Stimulated activated memory B cell treated with anti-CD40 and anti-IgM and Interleukin-4, amounts not matched to agents 10 μg/mL and 1 μg/mL and 100 μg/mL, for 72 hours (primary cell): ENCODE data around the gene TRMO.

Source experiments
- ATAC-seq: fragments of 150-1000 bp; cut with Tn5 transposase; 2 replicates; pipeline ENCODE4 v1.10.0; 2021
- H3K27ac Mint-ChIP-seq: one replicate; pipeline ENCODE4 v1.8.0; 2022; ENCODE audit warnings: mild to moderate bottlenecking, mixed read lengths
- H3K27me3 Mint-ChIP-seq: one replicate; pipeline ENCODE4 v1.8.0; 2022; ENCODE audit warnings: mixed read lengths
- H3K36me3 Mint-ChIP-seq: one replicate; pipeline ENCODE4 v1.8.0; 2022; ENCODE audit warnings: mixed read lengths
- H3K4me1 Mint-ChIP-seq: one replicate; pipeline ENCODE4 v1.8.0; 2022; ENCODE audit warnings: mixed read lengths
- H3K4me3 Mint-ChIP-seq: one replicate; pipeline ENCODE4 v1.8.0; 2022; ENCODE audit warnings: mild to moderate bottlenecking, moderate library complexity, mixed read lengths
- H3K9me3 Mint-ChIP-seq: one replicate; pipeline ENCODE4 v1.8.0; 2022; ENCODE audit warnings: mixed read lengths

The TRMO gene

GRCh38 chr9:97866300-97866699 lies 56.0 kb downstream of the TRMO start:
- H3K27me3 Mint-ChIP-seq = peaks cover 16% of the 10 kb centered on the region
- peaks cover 29% of the 10 kb centered on the region for H3K36me3 Mint-ChIP-seq
- H3K27ac Mint-ChIP-seq = no peak overlapping the region
- peaks cover 10% of the 10 kb centered on the region for H3K4me1 Mint-ChIP-seq
- no peak for ATAC-seq
- peaks cover 16% of the 10 kb centered on the region for H3K9me3 Mint-ChIP-seq
- H3K4me3 Mint-ChIP-seq = no peak overlapping the region

GRCh38 chr9:97864396-97864795 lies 57.9 kb downstream of the TRMO start:
- peaks cover 16% of the 10 kb centered on the region for H3K9me3 Mint-ChIP-seq
- no peak overlapping the region for H3K4me3 Mint-ChIP-seq
- H3K36me3 Mint-ChIP-seq = peaks cover 29% of the 10 kb centered on the region
- H3K27ac Mint-ChIP-seq = no peak overlapping the region
- no peak for ATAC-seq
- peaks cover 10% of the 10 kb centered on the region for H3K4me1 Mint-ChIP-seq
- H3K27me3 Mint-ChIP-seq = peaks cover 35% of the 10 kb centered on the region

GRCh38 chr9:97863314-97863713 lies 59.0 kb downstream of the TRMO start:
- H3K4me1 Mint-ChIP-seq = peaks cover 10% of the 10 kb centered on the region
- peaks cover 24% of the 10 kb centered on the region for H3K36me3 Mint-ChIP-seq
- H3K27ac Mint-ChIP-seq = no peak overlapping the region
- no peak for ATAC-seq
- no peak overlapping the region for H3K4me3 Mint-ChIP-seq
- peaks cover 16% of the 10 kb centered on the region for H3K9me3 Mint-ChIP-seq
- H3K27me3 Mint-ChIP-seq = peaks cover 46% of the 10 kb centered on the region

DNA sequence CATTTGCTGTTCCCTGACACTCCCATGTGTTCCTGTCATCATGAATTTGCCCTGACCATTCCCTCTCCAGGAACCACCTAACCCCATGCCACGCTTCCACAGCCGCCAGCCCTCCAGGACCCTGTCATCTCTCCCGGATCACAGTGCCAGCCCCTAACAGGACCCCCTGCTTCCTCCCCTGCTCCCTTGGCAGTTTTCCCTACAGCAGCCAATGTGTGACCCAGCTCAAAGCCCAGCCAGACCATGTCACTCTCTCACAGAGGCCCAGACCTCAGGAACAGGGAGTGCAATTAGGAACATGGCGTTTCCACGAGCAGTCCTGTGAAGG lies 61.2 kb downstream of the TRMO start:
- Mint-ChIP-seq H3K27me3 (peaks cover 68% of the 10 kb centered on the region), H3K4me1 (peaks cover 6% of the 10 kb centered on the region), H3K36me3 (peaks cover 13% of the 10 kb centered on the region), H3K27ac (no peak overlapping the region), H3K4me3 (no peak overlapping the region), H3K9me3 (peaks cover 10% of the 10 kb centered on the region)
- ATAC-seq = no peak

DNA sequence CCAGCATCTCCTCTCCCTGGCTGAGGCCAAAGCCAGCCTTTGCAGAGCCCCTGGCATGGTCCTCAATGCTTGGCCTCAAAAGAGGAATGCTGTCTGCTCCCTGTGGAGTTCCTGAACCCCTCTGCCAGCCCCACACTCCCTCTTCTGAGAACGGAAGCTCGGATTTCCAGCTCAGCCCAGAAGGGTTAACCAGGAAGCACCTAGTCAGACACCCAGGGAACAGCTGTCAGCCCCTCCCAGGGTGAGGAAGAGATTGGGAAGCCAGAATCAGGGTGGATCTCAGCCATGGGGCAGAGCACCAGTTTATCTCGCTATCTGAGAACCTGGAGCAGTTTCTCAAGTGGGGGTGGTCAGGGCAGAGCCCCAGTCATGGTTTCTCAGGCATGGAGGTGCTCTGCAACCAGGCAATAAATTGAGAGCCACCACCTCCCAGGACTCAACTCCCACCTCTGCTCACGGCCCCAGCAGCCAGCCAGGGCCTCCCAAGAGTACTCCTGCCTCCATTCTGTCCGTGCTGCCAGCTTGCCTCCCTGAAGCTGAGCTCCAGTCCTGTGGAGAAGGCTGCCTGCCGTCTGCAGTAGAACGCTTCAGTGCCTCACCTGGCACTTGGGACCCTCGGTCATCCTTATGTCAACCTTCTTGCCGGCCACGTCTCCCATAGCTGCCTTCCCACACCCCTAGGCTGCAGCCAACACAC lies 61.7 kb downstream of the TRMO start:
- no peak overlapping the region for H3K27ac Mint-ChIP-seq
- no peak overlapping the region for H3K4me3 Mint-ChIP-seq
- peaks cover 6% of the 10 kb centered on the region for H3K4me1 Mint-ChIP-seq
- H3K36me3 Mint-ChIP-seq = peaks cover 9% of the 10 kb centered on the region
- peaks cover 73% of the 10 kb centered on the region for H3K27me3 Mint-ChIP-seq
- H3K9me3 Mint-ChIP-seq = peaks cover 10% of the 10 kb centered on the region
- ATAC-seq = no peak

DNA sequence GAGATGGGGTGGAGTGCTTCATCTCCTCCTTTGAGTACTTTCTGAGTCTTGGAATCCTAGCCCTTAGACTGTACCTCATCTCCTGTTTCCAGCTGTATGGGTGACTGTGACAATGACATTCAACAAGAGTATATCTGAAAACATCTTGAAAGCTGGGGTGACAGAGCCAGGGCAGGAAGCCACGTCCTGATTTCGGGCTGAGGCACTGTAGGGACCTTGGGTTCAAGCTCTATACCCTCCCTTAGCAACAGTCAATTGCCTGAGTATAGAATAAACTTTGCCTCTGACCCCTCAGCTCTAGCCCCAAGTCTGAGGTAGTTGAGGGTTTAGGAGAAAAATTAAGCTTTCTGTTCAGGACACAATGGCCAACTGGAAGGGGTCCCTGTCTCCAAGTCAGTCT lies 63.0 kb downstream of the TRMO start:
- Mint-ChIP-seq H3K27ac (no peak overlapping the region), H3K4me3 (no peak overlapping the region), H3K9me3 (peaks cover 2% of the 10 kb centered on the region), H3K4me1 (peaks cover 6% of the 10 kb centered on the region), H3K36me3 (no peaks in the 10 kb centered on the region), H3K27me3 (peaks cover 84% of the 10 kb centered on the region)
- no peak for ATAC-seq

- no peak overlapping the region for H3K27ac Mint-ChIP-seq
- ATAC-seq = no peak
- H3K36me3 Mint-ChIP-seq = no peaks in the 10 kb centered on the region
- H3K4me3 Mint-ChIP-seq = no peak overlapping the region
- no peaks in the 10 kb centered on the region for H3K9me3 Mint-ChIP-seq
- H3K4me1 Mint-ChIP-seq = peaks cover 11% of the 10 kb centered on the region
- H3K27me3 Mint-ChIP-seq = peaks cover 89% of the 10 kb centered on the region
Observed at GRCh38 chr9:97858826-97859225, 63.5 kb downstream of the TRMO start.

DNA sequence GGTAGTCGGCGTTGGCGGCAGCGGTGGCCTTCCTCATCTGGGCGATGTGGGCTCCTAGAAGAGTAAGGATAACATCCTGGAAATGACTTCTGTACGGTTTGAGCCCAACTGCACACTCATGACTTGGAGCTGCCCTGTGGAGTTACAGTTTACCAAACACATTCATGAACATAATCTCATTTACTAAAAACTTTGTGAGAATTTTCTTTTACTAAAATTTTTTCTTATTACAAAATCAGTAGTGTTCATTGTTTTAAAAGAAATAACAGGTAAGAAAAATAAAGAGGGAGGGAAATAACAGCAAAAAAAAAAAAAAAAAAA lies 63.9 kb downstream of the TRMO start:
- no peaks in the 10 kb centered on the region for H3K36me3 Mint-ChIP-seq
- ATAC-seq = no peak
- H3K27ac Mint-ChIP-seq = no peak overlapping the region
- no peak overlapping the region for H3K4me3 Mint-ChIP-seq
- peaks cover 13% of the 10 kb centered on the region for H3K4me1 Mint-ChIP-seq
- H3K27me3 Mint-ChIP-seq = peaks cover 94% of the 10 kb centered on the region
- no peaks in the 10 kb centered on the region for H3K9me3 Mint-ChIP-seq

DNA sequence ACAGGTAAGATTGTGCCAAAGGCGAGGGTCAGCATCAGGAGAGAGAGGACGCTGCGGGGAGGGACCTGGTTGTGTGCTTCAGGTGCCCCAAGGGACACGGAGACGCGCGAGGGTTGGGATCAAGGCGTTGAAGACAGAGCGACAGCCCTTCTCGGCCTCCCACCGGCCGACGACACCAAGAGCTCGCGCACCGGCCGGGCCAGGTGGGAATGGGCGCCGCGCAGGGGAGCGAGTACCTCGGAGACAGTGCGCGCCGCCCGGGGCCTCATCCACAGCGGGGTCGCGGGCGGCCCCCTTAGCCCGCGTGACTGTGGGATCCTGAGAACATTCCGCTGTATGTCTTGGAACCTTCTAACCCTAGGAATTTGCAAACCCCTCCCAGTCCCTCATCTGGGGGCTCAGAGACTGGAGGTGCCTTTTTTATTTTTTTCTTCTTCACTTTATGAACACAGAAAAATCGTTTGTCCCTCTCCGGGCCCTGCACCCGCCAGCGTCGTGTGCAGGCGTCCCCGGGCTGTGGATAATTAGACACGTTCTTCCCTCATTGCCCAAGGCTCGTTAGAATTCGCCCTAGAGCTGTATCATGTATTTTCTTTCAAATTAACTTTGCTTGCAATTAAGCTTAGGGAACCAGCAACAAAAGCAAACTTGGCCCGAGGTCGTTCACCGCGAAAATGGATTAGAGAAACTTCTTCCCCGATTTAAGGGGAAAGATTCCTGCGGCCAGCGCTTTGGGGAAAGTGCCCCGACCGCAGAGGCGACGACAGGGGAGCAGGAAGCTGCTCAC lies 64.5 kb downstream of the TRMO start:
- ATAC-seq = no peak
- Mint-ChIP-seq H3K4me3 (no peak overlapping the region), H3K27me3 (peaks cover 99% of the 10 kb centered on the region), H3K9me3 (no peaks in the 10 kb centered on the region), H3K4me1 (peaks cover 18% of the 10 kb centered on the region), H3K36me3 (no peaks in the 10 kb centered on the region), H3K27ac (no peak overlapping the region)

GRCh38 chr9:97856857-97857605 lies 65.3 kb downstream of the TRMO start:
- H3K9me3 Mint-ChIP-seq = no peaks in the 10 kb centered on the region
- H3K4me3 Mint-ChIP-seq = no peak overlapping the region
- no peaks in the 10 kb centered on the region for H3K36me3 Mint-ChIP-seq
- ATAC-seq = no peak
- peaks cover 25% of the 10 kb centered on the region for H3K4me1 Mint-ChIP-seq
- no peak overlapping the region for H3K27ac Mint-ChIP-seq
- H3K27me3 Mint-ChIP-seq = peaks cover 99% of the 10 kb centered on the region

- no peak for ATAC-seq
- Mint-ChIP-seq H3K27ac (no peak overlapping the region), H3K36me3 (no peaks in the 10 kb centered on the region), H3K4me1 (peaks cover 25% of the 10 kb centered on the region), H3K9me3 (no peaks in the 10 kb centered on the region), H3K4me3 (no peak overlapping the region), H3K27me3 (peaks cover 95% of the 10 kb centered on the region)
Observed at GRCh38 chr9:97855899-97856298, 66.4 kb downstream of the TRMO start.

GRCh38 chr9:97855486-97855875 lies 66.8 kb downstream of the TRMO start:
- Mint-ChIP-seq H3K9me3 (no peaks in the 10 kb centered on the region), H3K27ac (no peak overlapping the region), H3K4me3 (no peak overlapping the region), H3K4me1 (peaks cover 25% of the 10 kb centered on the region), H3K36me3 (no peaks in the 10 kb centered on the region), H3K27me3 (peaks cover 95% of the 10 kb centered on the region)
- no peak for ATAC-seq

DNA sequence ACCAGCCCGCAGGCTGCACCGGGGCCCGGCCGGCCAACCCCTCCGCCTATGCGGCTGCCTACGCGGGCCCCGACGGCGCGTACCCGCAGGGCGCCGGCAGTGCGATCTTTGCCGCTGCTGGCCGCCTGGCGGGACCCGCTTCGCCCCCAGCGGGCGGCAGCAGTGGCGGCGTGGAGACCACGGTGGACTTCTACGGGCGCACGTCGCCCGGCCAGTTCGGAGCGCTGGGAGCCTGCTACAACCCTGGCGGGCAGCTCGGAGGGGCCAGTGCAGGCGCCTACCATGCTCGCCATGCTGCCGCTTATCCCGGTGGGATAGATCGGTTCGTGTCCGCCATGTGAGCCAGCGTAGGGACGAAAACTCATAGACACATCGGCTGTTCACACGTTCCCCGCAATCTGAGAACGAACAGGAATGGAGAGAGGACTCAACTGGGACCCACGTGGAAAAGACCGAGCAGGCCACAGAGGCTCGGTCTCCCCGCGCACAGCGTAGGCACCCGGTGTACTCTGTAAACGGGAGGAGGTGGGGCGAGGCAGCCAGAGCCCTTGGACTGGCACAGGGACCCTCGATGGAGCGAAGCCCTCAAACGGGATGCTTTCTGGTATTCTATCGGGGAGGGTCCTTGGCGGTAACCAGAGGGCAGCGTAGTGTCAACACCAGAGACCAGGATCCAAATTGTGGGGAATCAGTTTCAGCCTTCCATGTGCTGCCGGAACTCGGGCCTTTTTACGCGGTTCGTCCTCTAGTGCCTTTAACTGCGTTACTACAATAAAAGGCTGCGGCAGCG lies 67.4 kb downstream of the TRMO start:
- no peak for ATAC-seq
- peaks cover 95% of the 10 kb centered on the region for H3K27me3 Mint-ChIP-seq
- no peaks in the 10 kb centered on the region for H3K9me3 Mint-ChIP-seq
- no peaks in the 10 kb centered on the region for H3K36me3 Mint-ChIP-seq
- H3K4me1 Mint-ChIP-seq = peaks cover 25% of the 10 kb centered on the region
- H3K4me3 Mint-ChIP-seq = no peak overlapping the region
- no peak overlapping the region for H3K27ac Mint-ChIP-seq
